PC-9 (cell line): ENCODE data around the gene UCHL1. TPM values are rescaled to one million over a fixed set of nuclear protein-coding genes. Genes with fewer than 3 reads are reported as not detected.

Experiments
- BruUV-seq: library from RNA; stranded (reverse); fragments of 400-500 nt; replicated peaks from 2 replicates; lab custom pipeline; 2021; lab: Mats Ljungman, UMichigan
- CTCF ChIA-PET: fragments of 300-600 bp; sonication (Branson Sonifier 250); formaldehyde crosslinking; loops from one replicate; lab custom pipeline; 2022; ENCODE audit warnings: antibody characterized with exemption; lab: Charles Lee
- POLR2A ChIA-PET: fragments of 300-600 bp; sonication (Branson Sonifier 250); formaldehyde crosslinking; loops from one replicate; lab custom pipeline; 2022; ENCODE audit warnings: antibody characterized with exemption; ENCODE audit not compliant: unreplicated experiment; lab: Charles Lee
- DNase-seq, 2 experiments: peaks; one replicate each; pipeline versions ENCODE4 v3.0.0 to v3.0.0-alpha.2; 2015 to 2022; ENCODE audit warnings: mixed read lengths in 1 of 2
- H2AFZ ChIP-seq: fragments of 200-600 bp; sonication (generic); 2 replicates; pipeline ENCODE4 v1.8.1; 2017; ENCODE audit warnings: antibody characterized with exemption
- H3F3A ChIP-seq: fragments of 200-600 bp; sonication (generic); 2 replicates; pipeline ENCODE4 v1.8.1; 2017; ENCODE audit warnings: antibody characterized with exemption, mild to moderate bottlenecking, low read depth; ENCODE audit not compliant: insufficient read depth
- H3K27ac ChIP-seq: fragments of 200-600 bp; sonication (generic); 2 replicates; pipeline ENCODE4 v1.6.1; 2016; ENCODE audit warnings: mixed run types
- H3K27me3 ChIP-seq: fragments of 200-600 bp; sonication (generic); 2 replicates; pipeline ENCODE4 v1.6.1; 2016; ENCODE audit warnings: low read depth, mixed run types; ENCODE audit not compliant: insufficient read depth
- H3K36me3 ChIP-seq: fragments of 200-600 bp; sonication (generic); 2 replicates; pipeline ENCODE4 v1.6.1; 2016; ENCODE audit warnings: low read depth, mixed run types
- H3K4me1 ChIP-seq: fragments of 200-600 bp; sonication (generic); replicated peaks from 2 replicates; pipeline ENCODE4 v1.6.1; 2016; ENCODE audit warnings: mixed run types; ENCODE audit not compliant: insufficient read depth
- H3K4me2 ChIP-seq: fragments of 200-600 bp; sonication (generic); 2 replicates; pipeline ENCODE4 v1.6.1; 2017; ENCODE audit warnings: mixed run types
- H3K4me3 ChIP-seq: fragments of 200-600 bp; sonication (generic); 2 replicates; pipeline ENCODE4 v1.6.1; 2016; ENCODE audit warnings: mixed run types
- H3K79me2 ChIP-seq: fragments of 200-600 bp; sonication (generic); 2 replicates; pipeline ENCODE4 v1.6.1; 2017; ENCODE audit warnings: low read depth, mixed run types
- H3K9me2 ChIP-seq: fragments of 200-600 bp; sonication (generic); 2 replicates; pipeline ENCODE4 v1.8.1; 2017; ENCODE audit warnings: mild to moderate bottlenecking; ENCODE audit not compliant: insufficient read depth
- H3K9me3 ChIP-seq: fragments of 200-600 bp; sonication (generic); 2 replicates; pipeline ENCODE4 v1.8.1; 2016; ENCODE audit warnings: low read depth; ENCODE audit not compliant: insufficient read depth
- H4K20me1 ChIP-seq: fragments of 200-600 bp; sonication (generic); 2 replicates; pipeline ENCODE4 v1.8.1; 2017; ENCODE audit not compliant: insufficient read depth
- CTCF ChIP-seq: fragments of 200-600 bp; sonication (generic); conservative IDR thresholded peaks from 2 replicates; pipeline ENCODE4 v1.6.1; 2017; ENCODE audit warnings: mixed run types, antibody characterized with exemption, mild to moderate bottlenecking, moderate library complexity
- EZH2 ChIP-seq: fragments of 200-600 bp; sonication (generic); IDR thresholded peaks from 2 replicates; pipeline ENCODE4 v1.8.0; 2017; ENCODE audit warnings: antibody characterized with exemption, low read depth
- intact Hi-C: fragments of 100-400 bp; cut with micrococcal nuclease; formaldehyde crosslinking; loops from one replicate; pipeline ENCODE4 v1.10.0; 2022; ENCODE audit not compliant: unreplicated experiment
- total RNA-seq: library from RNA; stranded (reverse); gene quantifications from 2 replicates; pipeline ENCODE4 v1.2.3, GENCODE V29; 2021

UCHL1 gene
- total RNA-seq, 1 experiment from 2014 or later, result 1,253 TPM

DNA sequence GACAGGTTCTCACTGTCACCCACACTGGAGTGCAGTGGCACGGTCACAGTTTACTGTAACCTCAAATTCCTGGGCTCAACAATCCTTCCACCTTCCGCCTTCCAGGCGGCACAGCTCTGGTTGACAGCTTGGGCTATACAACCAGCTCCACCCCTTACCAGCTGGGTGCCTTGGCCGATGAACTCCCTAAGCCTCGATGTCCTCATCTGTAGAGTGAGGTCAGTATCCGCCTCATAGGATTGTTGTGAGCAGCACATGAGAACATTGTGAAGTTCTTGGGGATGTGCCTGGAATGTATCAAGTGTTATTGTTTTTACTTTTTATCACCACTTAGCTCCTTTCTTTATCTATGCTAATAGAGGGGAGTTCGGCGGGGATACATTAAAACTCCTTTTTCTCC, 23.3 kb downstream of the UCHL1 start:
- intact Hi-C loops, result loop anchor here (10.0 kb wide), 1 partner anchor 225 kb away; no protein-coding TSS in a partner anchor
- H3K4me3 ChIP-seq, result no peak overlapping the region
- no peak overlapping the region for H3K4me2 ChIP-seq
- H3K27me3 ChIP-seq, result no peaks in the 10 kb centered on the region
- H4K20me1 ChIP-seq, result no peaks in the 10 kb centered on the region
- H3K9me3 ChIP-seq, result no peaks in the 10 kb centered on the region
- H3K27ac ChIP-seq, result no peak overlapping the region
- DNase-seq, result no peak
- no peak for TF ChIP-seq CTCF
- no peak for TF ChIP-seq EZH2
- H3F3A ChIP-seq, result peaks cover 9% of the 10 kb centered on the region; the same call in 1 of the 2 replicates
- H3K4me1 ChIP-seq, result peaks cover 11% of the 10 kb centered on the region
- POLR2A ChIA-PET, result no interaction called here
- H3K79me2 ChIP-seq, result no peaks in the 10 kb centered on the region
- no peaks in the 10 kb centered on the region for H3K9me2 ChIP-seq
- no peak overlapping the region for H2AFZ ChIP-seq
- H3K36me3 ChIP-seq, result no peaks in the 10 kb centered on the region
- no TSS peak for BruUV-seq
- CTCF ChIA-PET, result interaction anchor here (1.1 kb wide), 1 partner anchor 79 kb away, joined by 5 read pairs; no protein-coding TSS in a partner anchor

DNA sequence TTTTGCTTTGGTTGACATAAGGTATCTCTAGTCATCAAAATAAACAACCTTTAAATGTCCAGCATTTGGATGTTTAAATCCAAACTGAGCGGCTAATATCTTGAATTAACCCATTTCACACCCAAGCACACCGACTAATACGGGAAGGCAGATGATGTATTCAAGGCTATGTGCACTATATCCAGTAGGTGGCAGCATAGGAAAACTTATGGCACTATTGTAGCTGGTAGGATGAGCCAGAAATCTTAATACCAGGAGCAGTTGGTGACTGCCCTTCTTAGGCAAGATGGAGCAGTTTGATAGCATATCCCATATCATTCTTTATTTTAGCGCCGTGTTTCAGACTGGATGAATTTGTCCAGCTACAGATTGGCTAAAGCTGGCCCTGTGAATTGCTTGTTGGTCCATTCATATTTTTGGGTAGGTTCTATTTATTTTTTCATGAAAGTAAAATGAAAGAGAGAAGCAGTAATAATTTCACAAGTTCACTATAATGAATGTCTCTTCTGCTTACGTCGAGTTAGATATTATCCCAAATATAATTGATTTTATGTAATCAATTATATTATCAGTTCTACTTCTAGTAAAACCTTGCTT, 24.4 kb downstream of the UCHL1 start:
- H3K4me2 ChIP-seq, result no peak overlapping the region
- H4K20me1 ChIP-seq, result no peaks in the 10 kb centered on the region
- peaks cover 11% of the 10 kb centered on the region for H3F3A ChIP-seq
- H3K9me3 ChIP-seq, result no peaks in the 10 kb centered on the region
- DNase-seq, result peak; percentile 48 to 72
- no peak overlapping the region for H2AFZ ChIP-seq
- intact Hi-C loops, result loop anchor here (1.0 to 10.0 kb wide), 5 partner anchors 78 to 607 kb away; no protein-coding TSS in a partner anchor
- no peak overlapping the region for H3K27ac ChIP-seq
- no TSS peak for BruUV-seq
- TF ChIP-seq EZH2 (no peak), CTCF (peak; percentile 91)
- H3K36me3 ChIP-seq, result no peaks in the 10 kb centered on the region
- H3K9me2 ChIP-seq, result no peaks in the 10 kb centered on the region
- POLR2A ChIA-PET, result interaction anchor here (0.5 to 0.7 kb wide), 4 partner anchors 38 to 381 kb away, joined by 3 to 5 read pairs (median 4); no protein-coding TSS in a partner anchor
- no peaks in the 10 kb centered on the region for H3K79me2 ChIP-seq
- H3K27me3 ChIP-seq, result no peaks in the 10 kb centered on the region
- no peak overlapping the region for H3K4me3 ChIP-seq
- CTCF ChIA-PET, result interaction anchor here (0.5 to 1.7 kb wide), 4 partner anchors 78 to 1239 kb away, joined by 3 to 9 read pairs (median 3); no protein-coding TSS in a partner anchor
- peaks cover 23% of the 10 kb centered on the region for H3K4me1 ChIP-seq

- intact Hi-C loops, result loop anchor here (1.0 to 10.0 kb wide), 2 partner anchors 37 to 222 kb away; no protein-coding TSS in a partner anchor
- BruUV-seq, result no TSS peak
- Histone ChIP-seq H2AFZ (no peak overlapping the region), H3K36me3 (no peaks in the 10 kb centered on the region), H3K4me2 (no peak overlapping the region), H3K9me2 (no peaks in the 10 kb centered on the region), H3K27me3 (no peaks in the 10 kb centered on the region), H3K4me3 (no peak overlapping the region), H3K79me2 (no peaks in the 10 kb centered on the region), H3K27ac (no peak overlapping the region), H3F3A (peaks cover 21% of the 10 kb centered on the region), H4K20me1 (no peaks in the 10 kb centered on the region), H3K9me3 (no peaks in the 10 kb centered on the region), H3K4me1 (peaks cover 35% of the 10 kb centered on the region)
- no peak for DNase-seq
- ChIA-PET CTCF (interaction anchor here (1.7 kb wide), 1 partner anchor 76 kb away, joined by 9 read pairs; no protein-coding TSS in a partner anchor), POLR2A (interaction anchor here (0.6 to 0.8 kb wide), 2 partner anchors 252 to 582 kb away, joined by 3 to 4 read pairs; no protein-coding TSS in a partner anchor)
- TF ChIP-seq CTCF (no peak), EZH2 (no peak)
Observed at GRCh38 chr4:41282366-41282765, 25.6 kb downstream of the UCHL1 start.
